WTC11 (cell line): ENCODE measurements around the gene SEMA6D. TPM values are rescaled to one million over a fixed set of nuclear protein-coding genes. Genes with fewer than 3 reads are reported as not detected.

ENCODE experiments used
- ATAC-seq: fragments of 200-7000 bp; cut with Tn5 transposase; 2 replicates; pipeline ENCODE4 v1.10.0; 2021; ENCODE audit warnings: mild to moderate bottlenecking, moderate library complexity
- CTCF ChIA-PET: fragments of 300-600 bp; sonication (Branson Sonifier 250); formaldehyde crosslinking; loops from one replicate; lab custom pipeline; 2021; ENCODE audit warnings: antibody characterized with exemption; lab: Charles Lee
- POLR2A ChIA-PET: fragments of 350-600 bp; sonication (Branson Sonifier 250); formaldehyde crosslinking; loops from one replicate; lab custom pipeline; 2021; ENCODE audit warnings: antibody characterized with exemption; lab: Charles Lee
- DNase-seq: peaks from one replicate; pipeline ENCODE4 v3.0.0; 2021; ENCODE audit warnings: low spot score
- H3K27ac Mint-ChIP-seq: 2 replicates; pipeline ENCODE4 v1.8.0; 2021; ENCODE audit warnings: mixed read lengths
- H3K27me3 Mint-ChIP-seq: 2 replicates; pipeline ENCODE4 v1.8.0; 2021; ENCODE audit warnings: low read depth, mild to moderate bottlenecking, moderate library complexity, mixed read lengths
- H3K36me3 Mint-ChIP-seq: 2 replicates; pipeline ENCODE4 v1.8.0; 2021; ENCODE audit warnings: mixed read lengths
- H3K4me1 Mint-ChIP-seq: 2 replicates; pipeline ENCODE4 v1.8.0; 2022; ENCODE audit warnings: mixed read lengths
- H3K4me3 Mint-ChIP-seq: 2 replicates; pipeline ENCODE4 v1.8.0; 2021; ENCODE audit warnings: mild to moderate bottlenecking, moderate library complexity, mixed read lengths
- H3K9me3 Mint-ChIP-seq: 2 replicates; pipeline ENCODE4 v1.8.0; 2021; ENCODE audit warnings: mixed read lengths
- FOXJ3 ChIP-seq: sonication (generic); formaldehyde crosslinking; IDR thresholded peaks from 2 replicates; pipeline ENCODE4 v1.9.0; 2021; ENCODE audit warnings: missing genetic modification reagents, mild to moderate bottlenecking, borderline replicate concordance
- FOXK1 ChIP-seq: sonication (generic); formaldehyde crosslinking; IDR thresholded peaks from 2 replicates; pipeline ENCODE4 v1.8.0; 2022; ENCODE audit warnings: mild to moderate bottlenecking, moderate library complexity, missing genetic modification reagents
- JUN ChIP-seq: sonication (generic); formaldehyde crosslinking; IDR thresholded peaks from 2 replicates; pipeline ENCODE4 v1.8.0; 2023; ENCODE audit warnings: mild to moderate bottlenecking, missing genetic modification reagents
- OVOL2 ChIP-seq: fragments of 250-450 bp; sonication (Bioruptor Pico); IDR thresholded peaks from 2 replicates; pipeline ENCODE4 v1.9.0; 2021; ENCODE audit warnings: mild to moderate bottlenecking, borderline replicate concordance
- SP1 ChIP-seq: sonication (generic); formaldehyde crosslinking; conservative IDR thresholded peaks from 2 replicates; pipeline ENCODE4 v1.8.1; 2022; ENCODE audit warnings: missing genetic modification reagents
- TP53 ChIP-seq: sonication (generic); formaldehyde crosslinking; IDR thresholded peaks from 2 replicates; pipeline ENCODE4 v1.8.1; 2023; ENCODE audit warnings: mild to moderate bottlenecking, missing genetic modification reagents
- ZNF219 ChIP-seq: sonication (generic); formaldehyde crosslinking; IDR thresholded peaks from 2 replicates; pipeline ENCODE4 v1.8.0; 2023; ENCODE audit warnings: missing genetic modification reagents, mild to moderate bottlenecking, borderline replicate concordance
- ZNF263 ChIP-seq: sonication (generic); formaldehyde crosslinking; IDR thresholded peaks from 2 replicates; pipeline ENCODE4 v1.8.1; 2022; ENCODE audit warnings: low read depth, mild to moderate bottlenecking, moderate library complexity, missing genetic modification reagents
- total RNA-seq: library from RNA; stranded (reverse); gene quantifications from 3 replicates; pipeline ENCODE4 v1.2.3, GENCODE V29; 2021
- TF ChIP-seq, protein P1 (sequence below): sonication (generic); formaldehyde crosslinking; IDR thresholded peaks from 2 replicates; pipeline ENCODE4 v1.8.0; 2022; ENCODE audit warnings: mild to moderate bottlenecking, missing genetic modification reagents
- TF ChIP-seq, protein P2 (sequence below): sonication (generic); formaldehyde crosslinking; IDR thresholded peaks from 2 replicates; pipeline ENCODE4 v1.8.1; 2023; ENCODE audit warnings: mild to moderate bottlenecking, moderate library complexity, missing genetic modification reagents
- TF ChIP-seq, protein P3 (sequence below): sonication (generic); formaldehyde crosslinking; IDR thresholded peaks from 2 replicates; pipeline ENCODE4 v1.8.1; 2023; ENCODE audit warnings: mild to moderate bottlenecking, missing genetic modification reagents, borderline replicate concordance
- TF ChIP-seq, protein P4 (sequence below): sonication (generic); formaldehyde crosslinking; IDR thresholded peaks from 2 replicates; pipeline ENCODE4 v1.8.0; 2023; ENCODE audit warnings: mild to moderate bottlenecking, missing genetic modification reagents
- TF ChIP-seq, protein P5 (sequence below): sonication (generic); formaldehyde crosslinking; IDR thresholded peaks from 2 replicates; pipeline ENCODE4 v1.8.1; 2023; ENCODE audit warnings: mild to moderate bottlenecking, missing genetic modification reagents
- TF ChIP-seq, protein P6 (sequence below): sonication (generic); formaldehyde crosslinking; IDR thresholded peaks from 2 replicates; pipeline ENCODE4 v1.8.1; 2022; ENCODE audit warnings: missing genetic modification reagents, borderline replicate concordance
- TF ChIP-seq, protein P7 (sequence below): sonication (generic); formaldehyde crosslinking; IDR thresholded peaks from 2 replicates; pipeline ENCODE4 v1.8.1; 2023; ENCODE audit warnings: mild to moderate bottlenecking, missing genetic modification reagents
- TF ChIP-seq, protein P8 (sequence below): sonication (generic); formaldehyde crosslinking; IDR thresholded peaks from 2 replicates; pipeline ENCODE4 v1.8.1; 2023; ENCODE audit warnings: mild to moderate bottlenecking, missing genetic modification reagents, moderate library complexity

SEMA6D gene
- total RNA-seq, 1 experiment from 2014 or later: 2.6 TPM

DNA sequence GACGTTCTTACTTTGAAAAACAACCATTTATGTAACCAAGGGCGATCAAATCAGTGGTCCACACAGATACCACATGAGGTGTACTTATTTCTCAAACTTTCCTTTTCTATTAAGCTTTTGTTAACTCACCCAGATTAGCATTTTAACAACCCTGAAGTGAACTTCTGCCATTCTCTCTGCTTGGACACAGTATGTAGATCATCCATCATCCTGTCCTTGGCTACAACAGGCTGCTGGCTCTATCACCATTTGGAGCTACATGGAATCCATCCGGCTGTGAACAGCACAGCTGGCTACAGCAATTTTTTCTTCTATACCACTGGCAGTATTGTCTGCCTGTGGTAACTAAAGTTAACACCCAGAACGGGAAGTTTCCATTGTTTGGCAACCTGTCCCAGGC is 4.4 kb downstream of the SEMA6D start (continued):
- no peak for TF ChIP-seq JUN
- TF ChIP-seq, protein P1, sequence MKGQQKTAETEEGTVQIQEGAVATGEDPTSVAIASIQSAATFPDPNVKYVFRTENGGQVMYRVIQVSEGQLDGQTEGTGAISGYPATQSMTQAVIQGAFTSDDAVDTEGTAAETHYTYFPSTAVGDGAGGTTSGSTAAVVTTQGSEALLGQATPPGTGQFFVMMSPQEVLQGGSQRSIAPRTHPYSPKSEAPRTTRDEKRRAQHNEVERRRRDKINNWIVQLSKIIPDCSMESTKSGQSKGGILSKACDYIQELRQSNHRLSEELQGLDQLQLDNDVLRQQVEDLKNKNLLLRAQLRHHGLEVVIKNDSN (CRISPR knock-in tag): no peak

DNA sequence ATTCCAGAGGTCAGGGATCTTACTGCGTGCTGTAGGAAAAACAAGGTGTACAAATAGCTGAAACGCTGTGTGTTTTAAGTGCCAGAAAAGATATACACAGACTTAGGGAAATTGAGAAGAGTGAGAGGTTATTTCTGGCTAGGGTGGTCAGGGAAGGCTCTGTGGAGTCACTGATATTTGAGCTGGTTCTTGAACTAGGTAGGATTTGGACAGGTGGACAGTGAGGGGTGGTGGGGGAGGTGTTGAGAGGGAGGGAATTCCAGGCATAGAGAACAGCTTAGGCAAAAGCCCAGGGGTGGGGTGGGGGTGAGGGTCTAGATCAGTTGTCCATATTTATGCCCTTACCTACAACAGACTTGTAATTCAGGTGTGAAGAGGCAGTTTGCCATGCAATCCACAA is 7.0 kb downstream of the SEMA6D start:
- H3K36me3 Mint-ChIP-seq: no peaks in the 10 kb centered on the region
- H3K9me3 Mint-ChIP-seq: no peaks in the 10 kb centered on the region
- peaks cover 28% of the 10 kb centered on the region for H3K27me3 Mint-ChIP-seq
- TF ChIP-seq, protein P2, sequence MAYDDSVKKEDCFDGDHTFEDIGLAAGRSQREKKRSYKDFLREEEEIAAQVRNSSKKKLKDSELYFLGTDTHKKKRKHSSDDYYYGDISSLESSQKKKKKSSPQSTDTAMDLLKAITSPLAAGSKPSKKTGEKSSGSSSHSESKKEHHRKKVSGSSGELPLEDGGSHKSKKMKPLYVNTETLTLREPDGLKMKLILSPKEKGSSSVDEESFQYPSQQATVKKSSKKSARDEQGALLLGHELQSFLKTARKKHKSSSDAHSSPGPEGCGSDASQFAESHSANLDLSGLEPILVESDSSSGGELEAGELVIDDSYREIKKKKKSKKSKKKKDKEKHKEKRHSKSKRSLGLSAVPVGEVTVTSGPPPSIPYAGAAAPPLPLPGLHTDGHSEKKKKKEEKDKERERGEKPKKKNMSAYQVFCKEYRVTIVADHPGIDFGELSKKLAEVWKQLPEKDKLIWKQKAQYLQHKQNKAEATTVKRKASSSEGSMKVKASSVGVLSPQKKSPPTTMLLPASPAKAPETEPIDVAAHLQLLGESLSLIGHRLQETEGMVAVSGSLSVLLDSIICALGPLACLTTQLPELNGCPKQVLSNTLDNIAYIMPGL (CRISPR knock-in tag): no peak
- TF ChIP-seq, protein P3, sequence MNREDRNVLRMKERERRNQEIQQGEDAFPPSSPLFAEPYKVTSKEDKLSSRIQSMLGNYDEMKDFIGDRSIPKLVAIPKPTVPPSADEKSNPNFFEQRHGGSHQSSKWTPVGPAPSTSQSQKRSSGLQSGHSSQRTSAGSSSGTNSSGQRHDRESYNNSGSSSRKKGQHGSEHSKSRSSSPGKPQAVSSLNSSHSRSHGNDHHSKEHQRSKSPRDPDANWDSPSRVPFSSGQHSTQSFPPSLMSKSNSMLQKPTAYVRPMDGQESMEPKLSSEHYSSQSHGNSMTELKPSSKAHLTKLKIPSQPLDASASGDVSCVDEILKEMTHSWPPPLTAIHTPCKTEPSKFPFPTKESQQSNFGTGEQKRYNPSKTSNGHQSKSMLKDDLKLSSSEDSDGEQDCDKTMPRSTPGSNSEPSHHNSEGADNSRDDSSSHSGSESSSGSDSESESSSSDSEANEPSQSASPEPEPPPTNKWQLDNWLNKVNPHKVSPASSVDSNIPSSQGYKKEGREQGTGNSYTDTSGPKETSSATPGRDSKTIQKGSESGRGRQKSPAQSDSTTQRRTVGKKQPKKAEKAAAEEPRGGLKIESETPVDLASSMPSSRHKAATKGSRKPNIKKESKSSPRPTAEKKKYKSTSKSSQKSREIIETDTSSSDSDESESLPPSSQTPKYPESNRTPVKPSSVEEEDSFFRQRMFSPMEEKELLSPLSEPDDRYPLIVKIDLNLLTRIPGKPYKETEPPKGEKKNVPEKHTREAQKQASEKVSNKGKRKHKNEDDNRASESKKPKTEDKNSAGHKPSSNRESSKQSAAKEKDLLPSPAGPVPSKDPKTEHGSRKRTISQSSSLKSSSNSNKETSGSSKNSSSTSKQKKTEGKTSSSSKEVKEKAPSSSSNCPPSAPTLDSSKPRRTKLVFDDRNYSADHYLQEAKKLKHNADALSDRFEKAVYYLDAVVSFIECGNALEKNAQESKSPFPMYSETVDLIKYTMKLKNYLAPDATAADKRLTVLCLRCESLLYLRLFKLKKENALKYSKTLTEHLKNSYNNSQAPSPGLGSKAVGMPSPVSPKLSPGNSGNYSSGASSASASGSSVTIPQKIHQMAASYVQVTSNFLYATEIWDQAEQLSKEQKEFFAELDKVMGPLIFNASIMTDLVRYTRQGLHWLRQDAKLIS (CRISPR knock-in tag): no peak
- no peak for TF ChIP-seq TP53 (CRISPR knock-in tag)
- no peak for TF ChIP-seq OVOL2 (CRISPR knock-in tag)
- TF ChIP-seq, protein P4, sequence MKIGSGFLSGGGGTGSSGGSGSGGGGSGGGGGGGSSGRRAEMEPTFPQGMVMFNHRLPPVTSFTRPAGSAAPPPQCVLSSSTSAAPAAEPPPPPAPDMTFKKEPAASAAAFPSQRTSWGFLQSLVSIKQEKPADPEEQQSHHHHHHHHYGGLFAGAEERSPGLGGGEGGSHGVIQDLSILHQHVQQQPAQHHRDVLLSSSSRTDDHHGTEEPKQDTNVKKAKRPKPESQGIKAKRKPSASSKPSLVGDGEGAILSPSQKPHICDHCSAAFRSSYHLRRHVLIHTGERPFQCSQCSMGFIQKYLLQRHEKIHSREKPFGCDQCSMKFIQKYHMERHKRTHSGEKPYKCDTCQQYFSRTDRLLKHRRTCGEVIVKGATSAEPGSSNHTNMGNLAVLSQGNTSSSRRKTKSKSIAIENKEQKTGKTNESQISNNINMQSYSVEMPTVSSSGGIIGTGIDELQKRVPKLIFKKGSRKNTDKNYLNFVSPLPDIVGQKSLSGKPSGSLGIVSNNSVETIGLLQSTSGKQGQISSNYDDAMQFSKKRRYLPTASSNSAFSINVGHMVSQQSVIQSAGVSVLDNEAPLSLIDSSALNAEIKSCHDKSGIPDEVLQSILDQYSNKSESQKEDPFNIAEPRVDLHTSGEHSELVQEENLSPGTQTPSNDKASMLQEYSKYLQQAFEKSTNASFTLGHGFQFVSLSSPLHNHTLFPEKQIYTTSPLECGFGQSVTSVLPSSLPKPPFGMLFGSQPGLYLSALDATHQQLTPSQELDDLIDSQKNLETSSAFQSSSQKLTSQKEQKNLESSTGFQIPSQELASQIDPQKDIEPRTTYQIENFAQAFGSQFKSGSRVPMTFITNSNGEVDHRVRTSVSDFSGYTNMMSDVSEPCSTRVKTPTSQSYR: no peak
- TF ChIP-seq ZNF219 (CRISPR knock-in tag): no peak
- TF ChIP-seq, protein P5, sequence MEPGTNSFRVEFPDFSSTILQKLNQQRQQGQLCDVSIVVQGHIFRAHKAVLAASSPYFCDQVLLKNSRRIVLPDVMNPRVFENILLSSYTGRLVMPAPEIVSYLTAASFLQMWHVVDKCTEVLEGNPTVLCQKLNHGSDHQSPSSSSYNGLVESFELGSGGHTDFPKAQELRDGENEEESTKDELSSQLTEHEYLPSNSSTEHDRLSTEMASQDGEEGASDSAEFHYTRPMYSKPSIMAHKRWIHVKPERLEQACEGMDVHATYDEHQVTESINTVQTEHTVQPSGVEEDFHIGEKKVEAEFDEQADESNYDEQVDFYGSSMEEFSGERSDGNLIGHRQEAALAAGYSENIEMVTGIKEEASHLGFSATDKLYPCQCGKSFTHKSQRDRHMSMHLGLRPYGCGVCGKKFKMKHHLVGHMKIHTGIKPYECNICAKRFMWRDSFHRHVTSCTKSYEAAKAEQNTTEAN (CRISPR knock-in tag): no peak
- TF ChIP-seq, protein P6, sequence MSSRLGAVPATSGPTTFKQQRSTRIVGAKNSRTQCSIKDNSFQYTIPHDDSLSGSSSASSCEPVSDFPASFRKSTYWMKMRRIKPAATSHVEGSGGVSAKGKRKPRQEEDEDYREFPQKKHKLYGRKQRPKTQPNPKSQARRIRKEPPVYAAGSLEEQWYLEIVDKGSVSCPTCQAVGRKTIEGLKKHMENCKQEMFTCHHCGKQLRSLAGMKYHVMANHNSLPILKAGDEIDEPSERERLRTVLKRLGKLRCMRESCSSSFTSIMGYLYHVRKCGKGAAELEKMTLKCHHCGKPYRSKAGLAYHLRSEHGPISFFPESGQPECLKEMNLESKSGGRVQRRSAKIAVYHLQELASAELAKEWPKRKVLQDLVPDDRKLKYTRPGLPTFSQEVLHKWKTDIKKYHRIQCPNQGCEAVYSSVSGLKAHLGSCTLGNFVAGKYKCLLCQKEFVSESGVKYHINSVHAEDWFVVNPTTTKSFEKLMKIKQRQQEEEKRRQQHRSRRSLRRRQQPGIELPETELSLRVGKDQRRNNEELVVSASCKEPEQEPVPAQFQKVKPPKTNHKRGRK (CRISPR knock-in tag): no peak
- ATAC-seq (no peak), DNase-seq (no peak)
- ChIA-PET POLR2A (no interaction called here), CTCF (interaction anchor here (1.1 to 1.9 kb wide), 2 partner anchors 13 to 263 kb away, joined by 5 read pairs; no protein-coding TSS in a partner anchor)
- H3K27ac Mint-ChIP-seq: no peak overlapping the region
- H3K4me3 Mint-ChIP-seq: no peak overlapping the region
- peaks cover 22% of the 10 kb centered on the region for H3K4me1 Mint-ChIP-seq

DNA sequence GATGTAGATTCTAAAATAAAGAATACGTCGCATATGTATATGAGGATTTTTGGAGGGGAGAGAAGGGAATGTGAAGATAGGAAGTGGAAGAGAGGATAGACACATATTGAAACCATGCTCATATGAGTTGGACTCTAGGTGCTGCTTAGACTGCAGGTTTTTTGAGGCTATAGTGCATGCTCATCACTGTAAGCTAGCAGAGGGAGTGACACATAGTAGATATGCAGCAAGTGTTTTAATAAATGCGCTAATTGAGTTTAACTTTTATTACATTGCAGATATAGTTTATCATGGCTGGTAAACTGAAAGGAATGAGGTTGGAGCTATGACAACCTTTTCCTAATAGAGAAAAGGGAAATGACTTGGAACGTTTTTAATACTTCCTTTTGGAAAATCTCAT is 7.7 kb downstream of the SEMA6D start:
- peaks cover 17% of the 10 kb centered on the region for H3K4me1 Mint-ChIP-seq
- no peak for TF ChIP-seq FOXJ3
- TF ChIP-seq FOXK1: no peak
- TF ChIP-seq SP1 (CRISPR knock-in tag): no peak
- no peak for TF ChIP-seq JUN
- TF ChIP-seq, protein P7, sequence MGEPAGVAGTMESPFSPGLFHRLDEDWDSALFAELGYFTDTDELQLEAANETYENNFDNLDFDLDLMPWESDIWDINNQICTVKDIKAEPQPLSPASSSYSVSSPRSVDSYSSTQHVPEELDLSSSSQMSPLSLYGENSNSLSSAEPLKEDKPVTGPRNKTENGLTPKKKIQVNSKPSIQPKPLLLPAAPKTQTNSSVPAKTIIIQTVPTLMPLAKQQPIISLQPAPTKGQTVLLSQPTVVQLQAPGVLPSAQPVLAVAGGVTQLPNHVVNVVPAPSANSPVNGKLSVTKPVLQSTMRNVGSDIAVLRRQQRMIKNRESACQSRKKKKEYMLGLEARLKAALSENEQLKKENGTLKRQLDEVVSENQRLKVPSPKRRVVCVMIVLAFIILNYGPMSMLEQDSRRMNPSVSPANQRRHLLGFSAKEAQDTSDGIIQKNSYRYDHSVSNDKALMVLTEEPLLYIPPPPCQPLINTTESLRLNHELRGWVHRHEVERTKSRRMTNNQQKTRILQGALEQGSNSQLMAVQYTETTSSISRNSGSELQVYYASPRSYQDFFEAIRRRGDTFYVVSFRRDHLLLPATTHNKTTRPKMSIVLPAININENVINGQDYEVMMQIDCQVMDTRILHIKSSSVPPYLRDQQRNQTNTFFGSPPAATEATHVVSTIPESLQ (CRISPR knock-in tag): no peak
- no peak for TF ChIP-seq ZNF263 (CRISPR knock-in tag)
- TF ChIP-seq, protein P1 (CRISPR knock-in tag): no peak
- TF ChIP-seq, protein P8, sequence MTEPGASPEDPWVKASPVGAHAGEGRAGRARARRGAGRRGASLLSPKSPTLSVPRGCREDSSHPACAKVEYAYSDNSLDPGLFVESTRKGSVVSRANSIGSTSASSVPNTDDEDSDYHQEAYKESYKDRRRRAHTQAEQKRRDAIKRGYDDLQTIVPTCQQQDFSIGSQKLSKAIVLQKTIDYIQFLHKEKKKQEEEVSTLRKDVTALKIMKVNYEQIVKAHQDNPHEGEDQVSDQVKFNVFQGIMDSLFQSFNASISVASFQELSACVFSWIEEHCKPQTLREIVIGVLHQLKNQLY (CRISPR knock-in tag): no peak

More for the DNA sequence above, 7.7 kb downstream of the SEMA6D start:
- Mint-ChIP-seq H3K27me3 (peaks cover 20% of the 10 kb centered on the region), H3K4me3 (no peak overlapping the region), H3K9me3 (no peaks in the 10 kb centered on the region), H3K36me3 (no peaks in the 10 kb centered on the region), H3K27ac (no peak overlapping the region)
- DNase-seq (no peak), ATAC-seq (no peak)
- ChIA-PET CTCF (no interaction called here), POLR2A (no interaction called here)
